Nucleus accumbens (tissue), 56 donors: ENCODE results near the gene PTCHD1.

Experiments
- DNase-seq, 56 donors: peaks; one replicate each; lab custom pipeline; 2025; lab: John Stamatoyannopoulos, UW

The PTCHD1 gene

DNA sequence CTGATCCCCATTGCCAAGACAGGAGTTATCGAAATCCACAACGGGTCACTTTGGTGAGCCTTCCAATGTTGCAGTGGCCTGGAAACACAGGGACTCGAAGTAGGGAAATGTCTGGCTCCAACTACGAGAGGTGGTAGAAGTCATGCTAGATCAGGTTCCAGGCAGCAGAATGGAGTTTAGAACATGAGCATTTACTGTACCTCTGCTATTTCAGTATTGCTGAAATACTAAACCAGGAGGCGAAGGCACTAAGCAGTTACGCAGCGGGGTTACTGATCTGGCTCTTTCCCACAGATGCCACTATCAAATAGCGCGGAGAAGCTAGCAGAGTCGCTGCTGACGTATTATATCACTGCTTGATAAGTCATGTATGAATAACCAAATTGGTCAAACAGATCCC, 56.3 kb downstream of the PTCHD1 start:
- DNase-seq, result no peak

DNA sequence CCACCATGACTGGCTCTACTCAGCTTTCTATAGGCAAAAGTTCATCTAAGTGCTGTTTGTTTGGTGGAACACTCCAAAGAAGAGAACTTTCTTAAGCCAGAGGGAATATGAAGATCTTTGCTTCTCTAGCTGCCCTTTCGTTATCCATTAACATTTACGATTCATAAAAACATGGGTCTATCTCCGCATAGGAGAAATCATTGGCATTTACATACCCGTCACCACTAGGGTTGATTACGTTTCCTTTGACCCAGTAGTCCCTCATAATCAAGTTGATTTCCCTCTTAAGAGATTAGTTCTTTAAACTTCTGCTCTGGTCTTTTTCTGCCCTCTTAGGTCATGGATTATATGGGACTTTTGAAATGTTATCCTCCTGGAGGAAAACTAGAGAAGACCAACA, 57.5 kb downstream of the PTCHD1 start:
- DNase-seq, result no peak

GRCh38 chrX:23394421-23394820, 59.8 kb downstream of the PTCHD1 start:
- no peak for DNase-seq

GRCh38 chrX:23396263-23396662, 61.6 kb downstream of the PTCHD1 start:
- no peak for DNase-seq

DNA sequence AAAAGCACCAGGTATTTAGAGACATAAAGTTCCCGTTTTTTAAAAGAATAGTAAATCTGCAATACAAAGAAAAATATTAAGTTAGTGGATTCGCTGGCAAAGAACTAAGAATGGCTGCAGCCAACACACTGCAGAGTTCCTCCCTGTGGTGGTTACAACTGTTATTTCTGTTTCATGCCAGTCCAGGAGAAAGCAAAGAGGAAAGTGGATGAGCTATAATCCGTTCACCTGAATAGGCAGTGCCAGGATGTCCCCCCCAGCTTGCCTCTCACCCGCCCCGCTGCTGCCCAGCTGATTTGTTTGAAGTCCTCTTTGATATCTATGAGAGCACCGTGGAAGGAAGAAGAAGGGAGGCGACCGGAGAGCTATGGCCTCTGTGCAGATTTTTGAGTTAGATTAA, 63.9 kb downstream of the PTCHD1 start:
- DNase-seq, result no peak

DNA sequence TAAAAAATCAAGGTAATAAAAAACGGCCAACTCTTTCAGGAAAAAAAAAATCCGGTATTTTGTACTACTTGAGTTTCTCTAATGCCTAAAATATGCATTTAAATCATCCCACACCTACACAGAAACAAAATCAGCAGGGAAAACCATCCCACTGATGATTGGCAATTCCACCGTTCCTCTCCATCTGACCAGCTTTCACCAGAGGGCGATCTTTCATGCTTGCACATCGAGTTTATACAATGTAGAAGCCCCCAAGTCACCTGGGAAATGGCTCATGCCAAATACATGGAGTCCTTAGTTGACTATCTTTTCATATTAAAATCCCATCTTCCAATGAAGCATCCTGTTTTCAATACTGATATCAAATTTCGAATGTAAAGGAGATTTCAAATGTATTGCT, 69.2 kb downstream of the PTCHD1 start:
- no peak for DNase-seq

DNA sequence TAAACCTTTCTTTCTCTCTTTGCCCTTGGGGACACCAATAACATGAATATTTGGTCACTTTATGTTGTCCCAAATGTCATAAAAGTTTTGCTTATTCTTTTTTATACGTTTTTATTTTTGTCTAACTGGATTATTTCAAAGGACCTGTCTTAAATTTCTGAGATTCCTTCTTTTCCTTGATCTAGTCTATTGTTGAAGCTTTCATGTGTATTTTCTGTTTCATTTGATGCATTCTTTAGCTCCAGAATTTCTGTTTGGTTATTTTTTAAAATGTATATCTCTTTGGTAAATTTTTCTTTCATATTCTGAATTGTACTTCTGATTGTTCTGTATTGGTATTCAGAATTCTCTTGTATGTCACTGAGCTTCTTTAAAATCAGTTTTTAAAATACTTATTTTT, 88.3 kb downstream of the PTCHD1 start:
- DNase-seq, result no peak

GRCh38 chrX:23434356-23434884, 99.8 kb downstream of the PTCHD1 start:
- DNase-seq, result peak in 40 of 56 donors; percentile 0 to 69 (median 24)

DNA sequence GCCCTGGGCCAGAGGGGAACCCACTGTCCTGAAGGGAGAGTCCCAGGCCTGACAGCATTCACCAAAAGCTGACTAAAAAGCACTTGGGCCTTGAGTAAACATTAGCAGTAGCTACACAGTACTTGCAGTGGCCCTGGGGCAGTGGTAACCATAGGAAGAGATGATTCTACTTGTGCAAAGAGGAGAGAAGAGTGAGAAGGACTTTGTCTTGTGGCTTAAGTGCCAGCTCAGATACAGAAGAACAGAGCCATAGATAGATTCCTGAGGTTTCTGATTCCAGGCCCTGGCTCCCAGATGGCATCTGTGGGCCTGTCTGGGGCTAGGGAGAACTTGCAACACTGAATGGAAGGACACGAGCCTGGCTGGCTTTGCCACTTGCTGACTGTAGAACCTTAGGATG, 100.5 kb downstream of the PTCHD1 start:
- DNase-seq, result no peak

GRCh38 chrX:23435575-23435974, 100.9 kb downstream of the PTCHD1 start:
- DNase-seq, result peak in 5 of 56 donors; percentile 0 to 32 (median 0)

DNA sequence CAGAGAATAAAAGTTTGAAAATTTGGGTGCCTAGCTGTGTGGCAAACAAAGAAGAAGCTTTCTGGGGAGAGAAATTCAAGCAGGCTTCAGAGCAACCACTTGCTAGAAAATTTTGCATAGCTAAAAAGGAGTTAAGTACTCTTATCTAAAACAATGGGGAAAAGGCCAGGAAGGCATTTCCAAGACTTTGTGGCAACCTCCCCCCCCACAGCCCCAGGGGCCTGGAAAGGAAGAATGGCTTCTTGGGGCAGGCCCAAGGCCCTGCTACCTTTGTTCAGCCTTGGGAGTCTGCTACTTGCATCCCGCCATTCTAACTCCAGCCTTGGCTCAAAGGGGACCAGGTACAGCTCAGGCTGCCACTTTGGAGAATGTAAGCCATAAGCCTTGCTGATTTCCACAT, 102.2 kb downstream of the PTCHD1 start:
- DNase-seq, result no peak

GRCh38 chrX:23451266-23451665, 116.6 kb downstream of the PTCHD1 start:
- DNase-seq, result no peak
